ENCODE data around the gene ZNF598.

DNA sequence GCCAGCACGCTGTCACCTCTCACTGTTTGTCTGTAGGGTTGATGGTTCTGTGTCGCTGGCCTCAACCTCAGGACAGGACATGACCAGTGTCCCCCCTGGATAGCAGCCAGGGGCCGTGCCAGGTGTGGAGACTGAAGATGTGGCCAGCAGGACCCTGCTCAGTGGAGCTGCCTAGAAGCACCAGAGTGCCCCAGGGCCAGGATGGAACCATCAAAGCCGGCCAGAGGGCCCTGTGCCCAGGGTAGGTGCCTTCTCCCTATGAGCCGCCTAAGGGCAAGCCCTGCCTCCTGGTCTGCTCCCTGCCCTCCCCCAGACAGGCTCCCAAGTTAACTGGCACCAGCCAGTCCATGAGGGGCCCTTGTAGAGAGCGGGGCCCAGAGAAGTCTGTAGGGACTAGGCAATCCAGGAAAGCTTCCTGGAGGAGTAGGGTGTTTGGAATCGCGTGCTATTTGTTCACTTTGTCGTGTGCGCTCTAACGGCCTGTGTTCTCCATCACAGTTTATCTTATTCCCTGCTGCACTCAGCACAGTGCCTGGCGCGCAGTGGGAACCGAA, 50.8 kb downstream of the ZNF598 start:
- no peak for TF ChIP-seq TEAD4 (IDR thresholded peaks at IDR 0.05)
- TF ChIP-seq MAX (IDR thresholded peaks at IDR 0.05): no peak
- TF ChIP-seq ZBTB7A (IDR thresholded peaks at IDR 0.05; ENCODE audit: low read depth): no peak
- TF ChIP-seq CREB1 (IDR thresholded peaks at IDR 0.05; ENCODE audit: low read depth): no peak
- TF ChIP-seq EP300 (IDR thresholded peaks at IDR 0.05; ENCODE audit: borderline replicate concordance): no peak
- TF ChIP-seq EGR1 (IDR thresholded peaks at IDR 0.05): no peak
- no peak for TF ChIP-seq FOXM1 (IDR thresholded peaks at IDR 0.05; ENCODE audit: borderline replicate concordance, low read depth)
- no peak for TF ChIP-seq TCF12 (IDR thresholded peaks at IDR 0.05; ENCODE audit: low read depth)
- TF ChIP-seq CEBPB (IDR thresholded peaks at IDR 0.05): no peak
- TF ChIP-seq YY1 (IDR thresholded peaks at IDR 0.05; ENCODE audit: low read depth): no peak
- TF ChIP-seq REST (IDR thresholded peaks at IDR 0.05; ENCODE audit: low read depth): no peak
- no peak for TF ChIP-seq TAF1 (IDR thresholded peaks at IDR 0.05; ENCODE audit: low read depth)
- TF ChIP-seq NFIC (IDR thresholded peaks at IDR 0.05): no peak
- no peak for TF ChIP-seq USF1 (IDR thresholded peaks at IDR 0.05)
